HG03103 (cell line): Measurements from ENCODE around the gene TYW3.

Source experiments
- ATAC-seq: cut with Tn5 transposase; IDR thresholded peaks from one replicate; pipeline ENCODE4 v1.9.1; 2021; ENCODE audit warnings: low read depth; ENCODE audit not compliant: unreplicated experiment

TYW3 gene

GRCh38 chr1:74779750-74780149 lies 46.8 kb downstream of the TYW3 start:
- ATAC-seq, result no peak

GRCh38 chr1:74780594-74780993 lies 47.6 kb downstream of the TYW3 start:
- ATAC-seq, result no peak

GRCh38 chr1:74785944-74786343 lies 53.0 kb downstream of the TYW3 start:
- no peak for ATAC-seq

- no peak for ATAC-seq
Observed at GRCh38 chr1:74790453-74790852, 57.5 kb downstream of the TYW3 start.

GRCh38 chr1:74791491-74791890 lies 58.5 kb downstream of the TYW3 start:
- no peak for ATAC-seq

GRCh38 chr1:74799119-74799657 lies 66.2 kb downstream of the TYW3 start:
- no peak for ATAC-seq

DNA sequence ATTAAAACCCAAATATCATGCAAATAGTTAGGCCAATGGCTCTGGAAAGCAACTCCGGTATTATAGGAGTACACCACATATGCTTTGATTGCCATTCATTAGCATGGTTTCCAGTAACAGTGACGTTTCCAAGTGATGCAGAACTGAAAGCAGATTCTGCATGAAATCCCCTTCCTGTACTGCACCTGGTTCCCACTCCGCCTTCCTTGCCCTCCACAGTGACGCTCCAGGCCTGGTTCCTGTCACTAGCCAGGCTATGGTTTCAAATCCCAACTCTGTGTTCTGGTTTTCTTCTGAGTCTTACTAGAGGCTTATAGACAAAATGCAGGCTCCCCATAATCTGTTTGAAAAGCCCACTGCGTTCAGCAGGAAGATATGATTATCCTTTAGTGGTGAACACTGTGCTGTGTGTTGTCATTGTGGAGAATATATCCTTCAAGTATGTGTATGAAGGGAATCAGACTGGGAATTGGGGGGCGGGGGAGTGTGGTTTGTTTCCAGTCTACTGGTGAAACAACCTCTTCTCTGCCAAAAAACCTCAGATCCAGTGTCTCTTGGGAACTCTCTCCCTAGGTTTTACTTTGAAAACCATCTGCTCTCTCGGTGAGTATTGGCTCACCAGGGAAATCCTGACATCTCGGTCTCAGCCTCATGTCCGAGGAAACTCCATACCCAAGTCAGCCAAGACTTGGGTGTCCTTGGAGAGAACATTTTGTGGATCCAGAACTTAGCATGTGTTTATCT lies 78.7 kb downstream of the TYW3 start:
- ATAC-seq, result peak; percentile 47

- peak; percentile 90 for ATAC-seq
Observed at GRCh38 chr1:74812180-74812541, 79.2 kb downstream of the TYW3 start.
